Measurements from ENCODE around the gene GOLGA6A.

GOLGA6A gene

DNA sequence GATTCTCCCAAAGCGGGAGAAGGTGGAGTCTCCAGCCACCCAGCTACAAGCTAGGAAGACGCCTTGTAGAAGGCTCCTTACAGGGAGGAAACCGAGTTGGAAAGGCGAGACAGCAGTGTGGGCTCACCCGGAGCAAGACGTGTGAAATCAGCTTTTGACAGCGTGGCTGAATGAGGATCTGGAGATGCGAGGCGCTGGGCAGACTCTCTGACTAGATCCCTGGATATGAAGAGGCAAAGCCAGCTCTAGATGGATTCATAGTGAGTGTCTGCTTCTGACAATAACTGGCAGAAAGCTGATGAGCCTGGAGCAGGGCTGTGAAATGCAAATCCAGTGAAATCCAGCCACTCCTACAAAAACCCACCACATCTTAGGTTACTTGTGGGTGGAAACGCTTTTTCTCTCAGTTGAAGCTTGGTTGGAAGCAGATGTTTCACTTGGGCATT, 41.0 kb downstream of the GOLGA6A start:
- no peaks in the 10 kb centered on the region for H3F3A ChIP-seq (ENCODE audit: insufficient read depth, low read length)
- no peak overlapping the region for H3K4me3 ChIP-seq (ENCODE audit: low read depth, low read length, poor library complexity, severe bottlenecking)
- no peak overlapping the region for H3K27ac ChIP-seq (ENCODE audit: low read depth, low read length, poor library complexity, severe bottlenecking)
- no peaks in the 10 kb centered on the region for H3K4me1 ChIP-seq (ENCODE audit: insufficient read depth, low read length, severe bottlenecking)
- no peaks in the 10 kb centered on the region for H3K9me2 ChIP-seq (ENCODE audit: low read depth, low read length)
- no peaks in the 10 kb centered on the region for H3K79me2 ChIP-seq (ENCODE audit: insufficient read depth, low read length)
- H3K9me3 ChIP-seq (ENCODE audit: low read length), result no peaks in the 10 kb centered on the region
- no peaks in the 10 kb centered on the region for H3K36me3 ChIP-seq (ENCODE audit: insufficient read depth, low read length)
- H3K27me3 ChIP-seq (ENCODE audit: insufficient read depth, low read length), result no peaks in the 10 kb centered on the region; the same call in 1 of the 2 replicates
- no peak overlapping the region for H3K9ac ChIP-seq (ENCODE audit: low read length)
- no peak overlapping the region for H3K4me2 ChIP-seq (ENCODE audit: low read length)
- H2AFZ ChIP-seq (ENCODE audit: low read length), result no peak overlapping the region
- TF ChIP-seq, protein P1, sequence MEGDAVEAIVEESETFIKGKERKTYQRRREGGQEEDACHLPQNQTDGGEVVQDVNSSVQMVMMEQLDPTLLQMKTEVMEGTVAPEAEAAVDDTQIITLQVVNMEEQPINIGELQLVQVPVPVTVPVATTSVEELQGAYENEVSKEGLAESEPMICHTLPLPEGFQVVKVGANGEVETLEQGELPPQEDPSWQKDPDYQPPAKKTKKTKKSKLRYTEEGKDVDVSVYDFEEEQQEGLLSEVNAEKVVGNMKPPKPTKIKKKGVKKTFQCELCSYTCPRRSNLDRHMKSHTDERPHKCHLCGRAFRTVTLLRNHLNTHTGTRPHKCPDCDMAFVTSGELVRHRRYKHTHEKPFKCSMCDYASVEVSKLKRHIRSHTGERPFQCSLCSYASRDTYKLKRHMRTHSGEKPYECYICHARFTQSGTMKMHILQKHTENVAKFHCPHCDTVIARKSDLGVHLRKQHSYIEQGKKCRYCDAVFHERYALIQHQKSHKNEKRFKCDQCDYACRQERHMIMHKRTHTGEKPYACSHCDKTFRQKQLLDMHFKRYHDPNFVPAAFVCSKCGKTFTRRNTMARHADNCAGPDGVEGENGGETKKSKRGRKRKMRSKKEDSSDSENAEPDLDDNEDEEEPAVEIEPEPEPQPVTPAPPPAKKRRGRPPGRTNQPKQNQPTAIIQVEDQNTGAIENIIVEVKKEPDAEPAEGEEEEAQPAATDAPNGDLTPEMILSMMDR (IDR thresholded peaks at IDR 0.05; ENCODE audit: low read length), result no peak
- TF ChIP-seq EZH2 (IDR thresholded peaks at IDR 0.05; ENCODE audit: borderline replicate concordance, low read length), result no peak
- no peaks in the 10 kb centered on the region for H4K20me1 ChIP-seq (ENCODE audit: insufficient read depth, low read length)

DNA sequence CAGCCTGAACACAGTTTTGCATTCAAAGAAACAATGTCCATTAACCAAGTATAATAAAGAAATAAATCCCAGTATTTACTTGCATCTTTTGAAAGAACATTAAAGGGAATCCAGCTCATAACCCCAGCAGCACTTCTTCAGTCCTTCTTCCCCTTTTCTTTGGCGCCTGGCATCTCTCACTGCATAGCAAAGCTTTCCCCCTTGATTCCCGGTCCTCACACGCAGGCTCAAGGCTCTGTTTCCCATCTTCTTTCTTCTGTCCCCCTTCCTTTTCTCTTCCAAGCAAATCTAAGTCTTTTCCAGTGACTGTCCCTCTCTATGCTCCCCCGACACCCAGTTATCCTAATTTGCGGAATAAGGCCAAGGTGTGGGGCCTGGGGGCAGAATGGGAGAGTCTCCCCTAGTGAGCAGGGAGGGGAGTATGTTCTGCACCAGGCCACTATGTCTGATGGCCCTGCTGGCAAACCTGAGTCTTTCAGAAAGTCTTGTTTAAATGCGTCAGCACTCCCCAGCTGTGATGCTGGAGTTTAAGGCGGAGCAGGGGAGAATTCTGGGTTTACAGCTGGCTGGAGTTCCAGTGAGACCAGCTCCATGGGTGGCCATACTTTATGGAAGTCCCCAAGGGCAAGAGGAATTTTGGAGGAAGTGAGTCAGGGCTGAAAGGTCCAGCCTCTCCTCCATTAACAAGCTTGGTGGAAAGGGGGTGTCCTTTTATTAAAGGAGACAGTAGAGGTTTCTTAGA, 42.1 kb downstream of the GOLGA6A start:
- Histone ChIP-seq H3K9me3 (ENCODE audit: low read length) (no peaks in the 10 kb centered on the region), H2AFZ (ENCODE audit: low read length) (no peak overlapping the region), H3K9ac (ENCODE audit: low read length) (no peak overlapping the region), H3K9me2 (ENCODE audit: low read depth, low read length) (no peaks in the 10 kb centered on the region), H3K36me3 (ENCODE audit: insufficient read depth, low read length) (no peaks in the 10 kb centered on the region), H3K79me2 (ENCODE audit: insufficient read depth, low read length) (no peaks in the 10 kb centered on the region), H3K4me2 (ENCODE audit: low read length) (no peak overlapping the region), H3F3A (ENCODE audit: insufficient read depth, low read length) (no peaks in the 10 kb centered on the region), H3K4me1 (ENCODE audit: insufficient read depth, low read length, severe bottlenecking) (no peaks in the 10 kb centered on the region), H3K27me3 (ENCODE audit: insufficient read depth, low read length) (no peaks in the 10 kb centered on the region; the same call in 1 of the 2 replicates), H3K4me3 (ENCODE audit: low read depth, low read length, poor library complexity, severe bottlenecking) (no peak overlapping the region), H4K20me1 (ENCODE audit: insufficient read depth, low read length) (no peaks in the 10 kb centered on the region), H3K27ac (ENCODE audit: low read depth, low read length, poor library complexity, severe bottlenecking) (no peak overlapping the region)
- TF ChIP-seq, protein P1 (IDR thresholded peaks at IDR 0.05; ENCODE audit: low read length), result no peak
- no peak for TF ChIP-seq EZH2 (IDR thresholded peaks at IDR 0.05; ENCODE audit: borderline replicate concordance, low read length)

DNA sequence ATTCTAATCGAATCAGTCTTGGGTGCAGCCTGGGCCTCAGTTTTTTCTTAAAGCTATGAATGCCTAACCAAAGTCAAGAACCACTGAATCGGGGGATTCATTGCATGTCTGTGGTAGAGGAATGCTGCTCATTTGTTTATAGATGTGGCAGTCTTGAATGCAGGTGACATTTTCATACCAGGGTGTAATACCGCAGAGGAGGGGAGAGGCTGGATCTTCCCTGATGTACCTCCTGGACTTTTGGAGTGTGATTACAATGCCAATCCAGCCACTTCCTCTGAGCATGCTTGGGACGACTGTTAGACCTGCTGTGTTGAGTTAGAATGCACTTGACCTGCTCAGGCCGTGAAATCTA, 42.7 kb downstream of the GOLGA6A start:
- H3K4me1 ChIP-seq (ENCODE audit: insufficient read depth, low read length, severe bottlenecking), result no peaks in the 10 kb centered on the region
- TF ChIP-seq, protein P1 (IDR thresholded peaks at IDR 0.05; ENCODE audit: low read length), result no peak
- no peak for TF ChIP-seq EZH2 (IDR thresholded peaks at IDR 0.05; ENCODE audit: borderline replicate concordance, low read length)
- H2AFZ ChIP-seq (ENCODE audit: low read length), result no peak overlapping the region
- H3K79me2 ChIP-seq (ENCODE audit: insufficient read depth, low read length), result no peaks in the 10 kb centered on the region
- H3K36me3 ChIP-seq (ENCODE audit: insufficient read depth, low read length), result no peaks in the 10 kb centered on the region; the same call in 1 of the 2 replicates
- H3K27ac ChIP-seq (ENCODE audit: low read depth, low read length, poor library complexity, severe bottlenecking), result no peak overlapping the region
- H3F3A ChIP-seq (ENCODE audit: insufficient read depth, low read length), result no peaks in the 10 kb centered on the region
- H3K9me3 ChIP-seq (ENCODE audit: low read length), result no peaks in the 10 kb centered on the region
- H4K20me1 ChIP-seq (ENCODE audit: insufficient read depth, low read length), result no peaks in the 10 kb centered on the region
- H3K9ac ChIP-seq (ENCODE audit: low read length), result no peak overlapping the region
- no peaks in the 10 kb centered on the region; the same call in 1 of the 2 replicates for H3K27me3 ChIP-seq (ENCODE audit: insufficient read depth, low read length)
- no peak overlapping the region for H3K4me2 ChIP-seq (ENCODE audit: low read length)
- H3K4me3 ChIP-seq (ENCODE audit: low read depth, low read length, poor library complexity, severe bottlenecking), result no peak overlapping the region
- no peaks in the 10 kb centered on the region for H3K9me2 ChIP-seq (ENCODE audit: low read depth, low read length)

Data from OCI-LY1 (cell line).